Colonic mucosa (tissue), 4 donors: ENCODE results near the gene SRD5A3. TPM values are rescaled to one million over a fixed set of nuclear protein-coding genes. Genes with fewer than 3 reads are reported as not detected.
A peak's percentile ranks its signal among the peaks of the same experiment; 100 is the strongest.

Experiments
- DNase-seq: peaks from one replicate; pipeline ENCODE4 v3.0.0-alpha.2; 2020
- H3K27ac ChIP-seq: fragments of 200-600 bp; one replicate; pipeline ENCODE4 v1.8.0; 2021
- H3K27me3 ChIP-seq: fragments of 200-600 bp; one replicate; pipeline ENCODE4 v1.8.0; 2021
- H3K36me3 ChIP-seq: fragments of 200-600 bp; one replicate; pipeline ENCODE4 v1.8.0; 2021
- H3K4me1 ChIP-seq: fragments of 200-600 bp; one replicate; pipeline ENCODE4 v1.8.0; 2021; ENCODE audit warnings: mild to moderate bottlenecking
- H3K4me3 ChIP-seq: fragments of 200-600 bp; one replicate; pipeline ENCODE4 v1.8.0; 2021
- H3K9ac ChIP-seq, 2 donors: one replicate each; pipeline ENCODE4 v1.7.0; 2013; ENCODE audit warnings: control low read depth in 2 of 2, low read depth in 2 of 2, low read length in 2 of 2
- H3K9me3 ChIP-seq: fragments of 200-600 bp; one replicate; pipeline ENCODE4 v1.8.0; 2021
- intact Hi-C: fragments of 100-400 bp; cut with DNase I; formaldehyde crosslinking; loops from one replicate; pipeline ENCODE4 v1.14.1; 2022
- total RNA-seq, 2 donors: library from RNA; stranded (reverse); fragmentation: NEBNext Ultra II Directional in 1 of 2; extraction: Animal tissue kit (Norgen Biotek cat#: 25700) in 1 of 2; gene quantifications; one replicate each; pipeline ENCODE4 v1.2.1, GENCODE V29; 2021
- TF ChIP-seq, protein P1 (sequence below): fragments of 200-600 bp; IDR thresholded peaks from one replicate; pipeline ENCODE4 v1.8.0; 2022; ENCODE audit warnings: antibody characterized with exemption, mild to moderate bottlenecking
- donor health status: healthy.
- donor health status: DM: no; HTN: no; CAD: no.
- donor health status: DM: no; HTN: no; CAD: no.

The SRD5A3 gene
- total RNA-seq, 2 donors from 2014 or later = 18.8 to 22.2 TPM

DNA sequence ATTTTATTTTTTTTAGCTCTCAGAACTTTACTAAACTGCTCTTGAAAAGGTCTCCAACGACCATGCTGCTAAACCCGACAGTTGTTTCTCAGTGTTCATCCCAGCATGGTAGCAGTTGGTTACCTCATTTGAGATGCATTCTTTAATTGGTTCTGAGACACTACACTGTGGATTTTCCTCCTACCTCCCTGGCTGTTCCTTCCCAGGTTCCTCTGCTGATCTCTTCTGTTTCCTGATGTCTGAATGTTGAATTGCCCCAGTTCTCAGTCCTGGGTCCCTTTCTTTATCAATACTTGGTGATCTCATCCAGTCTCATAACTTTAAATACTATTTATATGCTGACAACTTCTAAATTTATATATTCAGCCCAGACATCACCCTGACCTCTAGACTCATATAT lies 30.7 kb downstream of the SRD5A3 start:
- no peak for DNase-seq
- no peak overlapping the region for H3K9ac ChIP-seq
- H3K27me3 ChIP-seq = no peaks in the 10 kb centered on the region
- no peaks in the 10 kb centered on the region for H3K9me3 ChIP-seq
- TF ChIP-seq, protein P1, sequence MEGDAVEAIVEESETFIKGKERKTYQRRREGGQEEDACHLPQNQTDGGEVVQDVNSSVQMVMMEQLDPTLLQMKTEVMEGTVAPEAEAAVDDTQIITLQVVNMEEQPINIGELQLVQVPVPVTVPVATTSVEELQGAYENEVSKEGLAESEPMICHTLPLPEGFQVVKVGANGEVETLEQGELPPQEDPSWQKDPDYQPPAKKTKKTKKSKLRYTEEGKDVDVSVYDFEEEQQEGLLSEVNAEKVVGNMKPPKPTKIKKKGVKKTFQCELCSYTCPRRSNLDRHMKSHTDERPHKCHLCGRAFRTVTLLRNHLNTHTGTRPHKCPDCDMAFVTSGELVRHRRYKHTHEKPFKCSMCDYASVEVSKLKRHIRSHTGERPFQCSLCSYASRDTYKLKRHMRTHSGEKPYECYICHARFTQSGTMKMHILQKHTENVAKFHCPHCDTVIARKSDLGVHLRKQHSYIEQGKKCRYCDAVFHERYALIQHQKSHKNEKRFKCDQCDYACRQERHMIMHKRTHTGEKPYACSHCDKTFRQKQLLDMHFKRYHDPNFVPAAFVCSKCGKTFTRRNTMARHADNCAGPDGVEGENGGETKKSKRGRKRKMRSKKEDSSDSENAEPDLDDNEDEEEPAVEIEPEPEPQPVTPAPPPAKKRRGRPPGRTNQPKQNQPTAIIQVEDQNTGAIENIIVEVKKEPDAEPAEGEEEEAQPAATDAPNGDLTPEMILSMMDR = no peak
- H3K36me3 ChIP-seq = no peaks in the 10 kb centered on the region
- no peaks in the 10 kb centered on the region for H3K4me1 ChIP-seq
- H3K4me3 ChIP-seq = no peak overlapping the region
- intact Hi-C loops = no loop called here
- no peak overlapping the region for H3K27ac ChIP-seq

DNA sequence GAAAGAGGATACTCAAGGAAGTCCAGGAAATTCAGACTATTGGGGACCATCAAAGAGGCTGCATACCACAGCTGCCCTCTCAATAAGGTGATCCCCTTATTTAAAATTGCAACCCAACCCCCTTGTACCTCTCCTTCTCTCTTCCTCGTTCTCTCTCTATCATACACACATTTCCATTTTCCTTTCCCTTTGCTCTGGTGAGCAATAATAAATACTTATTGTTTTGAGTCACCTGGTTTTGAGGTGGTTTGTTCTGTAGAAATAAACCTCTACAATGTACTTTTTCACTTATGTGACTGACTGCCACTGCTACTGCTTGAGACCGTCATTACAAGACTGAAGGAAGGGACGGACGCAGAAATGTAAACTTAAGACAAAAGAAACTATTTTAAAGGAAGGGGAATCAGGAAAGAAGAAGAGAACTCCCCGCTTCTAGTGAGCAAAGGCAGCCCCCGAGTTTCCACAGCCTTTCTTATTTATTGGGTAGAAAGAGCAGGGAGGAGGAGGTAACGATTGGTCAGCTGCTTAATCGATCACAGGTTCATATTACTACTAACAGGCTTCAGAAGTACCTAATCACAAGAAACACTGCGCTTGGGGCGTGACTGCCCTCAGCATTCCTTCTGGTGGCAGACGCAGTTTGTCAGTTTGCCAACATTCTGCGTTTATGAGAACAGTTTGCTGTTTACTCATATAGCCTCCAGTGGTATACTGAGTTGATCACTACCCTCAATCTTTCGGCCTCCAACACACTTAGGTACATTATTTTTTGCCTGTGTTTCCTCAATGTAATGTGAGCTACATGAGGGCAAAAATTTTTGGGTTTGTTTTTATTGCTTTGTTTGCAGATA lies 32.8 kb downstream of the SRD5A3 start:
- no peaks in the 10 kb centered on the region for H3K36me3 ChIP-seq
- no peak overlapping the region for H3K4me3 ChIP-seq
- no peaks in the 10 kb centered on the region for H3K4me1 ChIP-seq
- intact Hi-C loops = no loop called here
- H3K9ac ChIP-seq = no peak overlapping the region
- H3K9me3 ChIP-seq = no peaks in the 10 kb centered on the region
- H3K27ac ChIP-seq = no peak overlapping the region
- DNase-seq = peak; percentile 50
- TF ChIP-seq, protein P1 = no peak
- no peaks in the 10 kb centered on the region for H3K27me3 ChIP-seq

GRCh38 chr4:55380576-55380975 lies 34.5 kb downstream of the SRD5A3 start:
- DNase-seq = no peak
- Histone ChIP-seq H3K27ac (no peak overlapping the region), H3K36me3 (no peaks in the 10 kb centered on the region), H3K4me3 (no peak overlapping the region), H3K9ac (no peak overlapping the region), H3K4me1 (no peaks in the 10 kb centered on the region), H3K9me3 (no peaks in the 10 kb centered on the region), H3K27me3 (no peaks in the 10 kb centered on the region)
- intact Hi-C loops = no loop called here
- TF ChIP-seq, protein P1 = no peak

- Histone ChIP-seq H3K36me3 (no peaks in the 10 kb centered on the region), H3K4me3 (no peak overlapping the region), H3K4me1 (no peaks in the 10 kb centered on the region), H3K27ac (no peak overlapping the region), H3K9ac (no peak overlapping the region), H3K27me3 (no peaks in the 10 kb centered on the region), H3K9me3 (no peaks in the 10 kb centered on the region)
- intact Hi-C loops = no loop called here
- TF ChIP-seq, protein P1 = no peak
- no peak for DNase-seq
Measured at GRCh38 chr4:55381502-55381901, 35.5 kb downstream of the SRD5A3 start.

DNA sequence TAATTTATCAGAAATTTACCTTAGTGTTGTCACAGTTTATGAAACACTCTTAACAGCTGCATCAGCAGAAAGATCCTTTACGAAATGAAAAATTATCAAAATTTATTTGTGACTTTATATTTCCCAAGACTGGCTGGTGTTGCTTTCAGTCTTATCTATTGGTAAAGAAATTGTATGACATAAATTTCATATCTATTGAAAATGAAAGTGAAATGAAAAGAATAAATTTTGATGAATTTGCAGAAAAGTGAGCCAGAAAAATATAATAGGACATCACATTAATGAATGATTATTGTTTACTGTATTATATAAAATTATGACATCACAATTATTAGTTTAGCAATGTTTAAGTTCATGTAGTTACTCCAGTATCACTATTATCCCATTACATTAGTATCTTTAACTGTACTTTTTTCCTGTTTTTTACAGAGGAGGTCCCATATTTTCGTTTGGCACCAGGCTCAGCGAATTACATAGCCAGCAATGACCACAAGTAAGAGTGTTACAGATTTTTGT lies 36.5 kb downstream of the SRD5A3 start:
- no peak overlapping the region for H3K27ac ChIP-seq
- no peak overlapping the region for H3K9ac ChIP-seq
- no peaks in the 10 kb centered on the region for H3K4me1 ChIP-seq
- H3K4me3 ChIP-seq = no peak overlapping the region
- DNase-seq = no peak
- intact Hi-C loops = no loop called here
- no peaks in the 10 kb centered on the region for H3K9me3 ChIP-seq
- TF ChIP-seq, protein P1 = no peak
- no peaks in the 10 kb centered on the region for H3K27me3 ChIP-seq
- no peaks in the 10 kb centered on the region for H3K36me3 ChIP-seq
